Spleen (tissue), 7 donors: ENCODE measurements around the gene RNF13.

ENCODE experiments used
- POLR2A ChIP-seq, 3 donors: fragments of 450-650 bp; IDR thresholded peaks; one replicate each; pipeline ENCODE4 v1.5.1; 2017; ENCODE audit warnings: antibody characterized with exemption in 3 of 3, mild to moderate bottlenecking in 1 of 3
- TF ChIP-seq, protein P1 (sequence below), 11 experiments: fragments of 200-600 bp in 7 of 11; fragments of 450-650 bp in 4 of 11; sonication (generic) in 4 of 11; IDR thresholded peaks in 8 of 11; conservative IDR thresholded peaks in 3 of 11; 1 replicate in 7 of 11; 2 replicates in 4 of 11; pipeline versions ENCODE4 v1.4.0 to v1.8.0; 2016 to 2021; ENCODE audit warnings: antibody characterized with exemption in 11 of 11, inconsistent platforms in 4 of 11, mild to moderate bottlenecking in 1 of 11
- donor health status: DM: no; HTN: no; CAD: no; lungs with moderate emphysema.
- donor health status: DM: no; HTN: no; CAD: no.
- donor health status: DM: no; HTN: no; CAD: no.

GRCh38 chr3:149820183-149820582, 7.2 kb downstream of the RNF13 start:
- TF ChIP-seq, protein P1, sequence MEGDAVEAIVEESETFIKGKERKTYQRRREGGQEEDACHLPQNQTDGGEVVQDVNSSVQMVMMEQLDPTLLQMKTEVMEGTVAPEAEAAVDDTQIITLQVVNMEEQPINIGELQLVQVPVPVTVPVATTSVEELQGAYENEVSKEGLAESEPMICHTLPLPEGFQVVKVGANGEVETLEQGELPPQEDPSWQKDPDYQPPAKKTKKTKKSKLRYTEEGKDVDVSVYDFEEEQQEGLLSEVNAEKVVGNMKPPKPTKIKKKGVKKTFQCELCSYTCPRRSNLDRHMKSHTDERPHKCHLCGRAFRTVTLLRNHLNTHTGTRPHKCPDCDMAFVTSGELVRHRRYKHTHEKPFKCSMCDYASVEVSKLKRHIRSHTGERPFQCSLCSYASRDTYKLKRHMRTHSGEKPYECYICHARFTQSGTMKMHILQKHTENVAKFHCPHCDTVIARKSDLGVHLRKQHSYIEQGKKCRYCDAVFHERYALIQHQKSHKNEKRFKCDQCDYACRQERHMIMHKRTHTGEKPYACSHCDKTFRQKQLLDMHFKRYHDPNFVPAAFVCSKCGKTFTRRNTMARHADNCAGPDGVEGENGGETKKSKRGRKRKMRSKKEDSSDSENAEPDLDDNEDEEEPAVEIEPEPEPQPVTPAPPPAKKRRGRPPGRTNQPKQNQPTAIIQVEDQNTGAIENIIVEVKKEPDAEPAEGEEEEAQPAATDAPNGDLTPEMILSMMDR (IDR thresholded peaks at IDR 0.05 in 8 of 11, conservative IDR thresholded peaks at IDR 0.05 in 3 of 11), result no peak
- no peak for TF ChIP-seq POLR2A (IDR thresholded peaks at IDR 0.05)
